NCI-H146 treated with DMSO at 0.1 percent for 48 hours (cell line): ENCODE data around the gene ITPKB.
"Not testable (repeated sequence)": the region's sequence is repeated elsewhere in the genome, so short reads cannot be mapped to it uniquely, and the experiment has no call there.

Experiments
- DNase-seq: peaks from one replicate; lab custom pipeline; 2025; ENCODE audit not compliant: unreplicated experiment; lab: John Stamatoyannopoulos, UW

ITPKB gene

GRCh38 chr1:226605318-226605950 lies 133.6 kb downstream of the ITPKB start:
- no peak for DNase-seq

- no peak for DNase-seq
These were observed 134.3 kb downstream of the ITPKB start for GRCh38 chr1:226604560-226605317.

GRCh38 chr1:226603858-226604559 lies 135.1 kb downstream of the ITPKB start:
- DNase-seq = no peak

- no peak for DNase-seq
These were observed 135.8 kb downstream of the ITPKB start for GRCh38 chr1:226603022-226603857.

GRCh38 chr1:226602186-226603021 lies 136.7 kb downstream of the ITPKB start:
- no peak for DNase-seq

- DNase-seq = no peak
These were observed 137.6 kb downstream of the ITPKB start for GRCh38 chr1:226601456-226601855.

- DNase-seq = no peak
These were observed 138.8 kb downstream of the ITPKB start for GRCh38 chr1:226600254-226600653.

GRCh38 chr1:226599636-226600238 lies 139.3 kb downstream of the ITPKB start:
- DNase-seq = no peak

- not testable (repeated sequence) for DNase-seq
These were observed 140.1 kb downstream of the ITPKB start for GRCh38 chr1:226598955-226599354.

- DNase-seq = no peak
These were observed 140.6 kb downstream of the ITPKB start for GRCh38 chr1:226598455-226598849.

- no peak for DNase-seq
These were observed 141.2 kb downstream of the ITPKB start for GRCh38 chr1:226597616-226598454.

- no peak for DNase-seq
These were observed 142.4 kb downstream of the ITPKB start for GRCh38 chr1:226596531-226597165.

- no peak for DNase-seq
These were observed 145.5 kb downstream of the ITPKB start for GRCh38 chr1:226593541-226593940.

GRCh38 chr1:226590614-226591013 lies 148.5 kb downstream of the ITPKB start:
- DNase-seq = no peak

- no peak for DNase-seq
These were observed 149.9 kb downstream of the ITPKB start for GRCh38 chr1:226589008-226589733.

GRCh38 chr1:226588484-226588883 lies 150.6 kb downstream of the ITPKB start:
- no peak for DNase-seq

- no peak for DNase-seq
These were observed 152.2 kb downstream of the ITPKB start for GRCh38 chr1:226586650-226587422.
